Activated CD4-positive, alpha-beta T cell treated with anti-CD3 and anti-CD28 coated beads for 4 hours (primary cell): Measurements from ENCODE around the gene GBF1.

Experiments used
- DNase-seq, 2 donors: peaks; one replicate each; pipeline ENCODE4 v3.0.0-alpha.2; 2020

GBF1 gene

GRCh38 chr10:102352066-102352715, 106.9 kb downstream of the GBF1 start:
- peak; percentile 61 to 82 for DNase-seq

- DNase-seq: no peak
These were observed 109.1 kb downstream of the GBF1 start for GRCh38 chr10:102354451-102354850.

DNA sequence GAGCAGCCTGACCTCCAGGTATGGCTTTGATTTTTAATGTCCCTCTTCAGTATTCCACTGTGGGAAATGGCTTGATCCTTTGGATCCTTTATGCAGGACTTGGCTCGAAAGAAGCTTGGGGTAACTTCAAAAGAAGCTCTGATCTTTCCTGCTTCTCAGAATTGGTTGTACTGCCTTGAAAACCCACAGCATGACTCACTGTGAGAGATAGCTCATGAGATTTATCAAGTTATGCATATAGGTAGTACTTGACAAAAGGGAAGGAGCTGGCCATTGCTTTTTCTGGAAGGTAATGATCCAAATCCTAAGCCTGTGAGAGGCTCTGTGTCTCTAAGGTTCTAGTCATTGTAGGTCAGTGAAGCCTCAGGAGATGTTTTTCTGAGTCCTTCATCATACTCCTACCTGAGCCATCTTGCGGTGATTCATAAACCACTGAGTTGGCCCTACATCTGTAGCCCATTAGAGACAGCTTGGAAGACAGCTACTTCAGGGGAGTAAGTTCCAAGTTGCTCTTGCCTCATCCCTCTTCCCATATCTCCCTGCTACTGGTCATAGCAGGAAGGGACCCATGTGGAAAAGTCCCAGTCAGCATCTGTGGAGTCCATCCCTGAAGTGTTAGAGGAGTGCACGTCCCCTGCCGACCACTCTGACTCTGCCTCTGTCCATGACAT, 113.5 kb downstream of the GBF1 start:
- DNase-seq: no peak

GRCh38 chr10:102367441-102367840, 122.1 kb downstream of the GBF1 start:
- no peak for DNase-seq

DNA sequence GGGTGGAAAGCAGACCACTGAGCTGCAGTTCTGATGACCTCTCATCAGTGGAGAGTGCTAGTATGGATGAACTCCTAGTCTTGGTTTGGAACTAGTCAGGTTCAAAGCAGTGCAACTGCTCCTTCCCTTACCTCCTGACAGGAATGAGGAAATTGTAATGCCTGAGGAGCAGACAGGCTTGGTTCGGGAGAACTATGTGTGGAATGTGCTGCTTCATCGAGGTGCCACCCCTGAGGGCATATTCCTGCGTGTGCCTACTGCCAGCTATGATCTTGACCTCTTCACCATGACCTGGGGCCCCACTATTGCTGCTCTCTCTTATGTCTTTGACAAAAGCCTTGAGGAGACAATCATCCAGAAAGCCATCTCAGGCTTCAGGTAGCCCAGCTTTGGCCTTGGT, 122.7 kb downstream of the GBF1 start:
- DNase-seq: no peak

GRCh38 chr10:102371295-102371694, 126.0 kb downstream of the GBF1 start:
- no peak for DNase-seq

- DNase-seq: no peak
These were observed 129.9 kb downstream of the GBF1 start for GRCh38 chr10:102375250-102375649.

GRCh38 chr10:102375867-102376266, 130.5 kb downstream of the GBF1 start:
- DNase-seq: no peak

DNA sequence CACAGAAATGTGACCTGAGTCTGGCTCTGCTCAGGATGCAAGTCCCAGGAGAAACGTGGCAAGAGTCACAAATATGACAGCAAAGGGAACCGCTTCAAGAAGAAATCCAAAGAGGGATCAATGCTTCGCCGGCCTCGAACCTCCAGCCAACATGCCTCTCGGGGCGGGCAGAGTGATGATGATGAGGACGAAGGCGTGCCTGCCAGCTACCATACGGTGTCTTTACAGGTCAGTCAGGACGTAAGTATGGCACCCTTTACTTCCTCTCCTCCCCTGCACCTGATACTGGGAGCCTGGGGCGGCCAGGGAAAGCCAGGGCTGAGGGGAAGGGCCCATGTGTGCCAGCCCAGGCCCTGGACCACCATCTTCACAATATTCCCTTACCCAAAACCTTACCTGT, 131.6 kb downstream of the GBF1 start:
- DNase-seq: no peak

DNA sequence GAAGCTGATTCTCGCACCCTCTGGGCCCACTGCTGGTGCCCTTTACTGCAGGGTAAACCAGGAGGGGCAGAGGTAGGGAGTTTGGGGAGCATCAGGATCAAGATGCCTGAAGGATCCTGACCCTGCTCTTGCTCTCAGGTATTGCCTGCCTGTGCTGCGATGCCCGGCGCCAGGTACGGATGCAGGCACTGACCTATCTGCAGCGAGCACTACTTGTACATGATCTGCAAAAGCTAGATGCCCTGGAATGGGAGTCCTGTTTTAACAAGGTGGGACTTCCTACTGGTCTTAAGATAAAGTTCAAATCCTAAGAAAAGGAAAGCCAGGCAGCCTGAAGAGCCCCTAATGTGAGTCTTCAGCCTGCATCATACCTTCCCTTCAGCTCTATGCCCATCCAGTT, 134.1 kb downstream of the GBF1 start:
- DNase-seq: no peak

DNA sequence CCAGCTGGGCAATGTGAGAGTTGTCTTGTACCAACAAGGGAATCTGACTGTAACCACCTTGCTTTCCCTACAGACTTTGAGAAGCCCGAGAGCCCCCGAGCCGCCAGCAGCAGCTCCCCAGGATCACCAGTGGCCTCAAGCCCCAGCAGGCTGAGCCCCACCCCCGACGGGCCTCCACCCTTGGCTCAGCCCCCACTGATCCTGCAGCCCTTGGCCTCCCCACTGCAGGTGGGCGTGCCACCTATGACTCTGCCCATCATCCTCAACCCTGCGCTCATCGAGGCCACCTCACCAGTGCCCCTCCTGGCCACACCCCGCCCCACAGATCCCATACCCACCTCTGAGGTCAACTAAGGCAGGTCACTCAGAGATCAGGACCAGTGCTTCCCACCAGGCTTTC, 136.7 kb downstream of the GBF1 start:
- DNase-seq: no peak

DNA sequence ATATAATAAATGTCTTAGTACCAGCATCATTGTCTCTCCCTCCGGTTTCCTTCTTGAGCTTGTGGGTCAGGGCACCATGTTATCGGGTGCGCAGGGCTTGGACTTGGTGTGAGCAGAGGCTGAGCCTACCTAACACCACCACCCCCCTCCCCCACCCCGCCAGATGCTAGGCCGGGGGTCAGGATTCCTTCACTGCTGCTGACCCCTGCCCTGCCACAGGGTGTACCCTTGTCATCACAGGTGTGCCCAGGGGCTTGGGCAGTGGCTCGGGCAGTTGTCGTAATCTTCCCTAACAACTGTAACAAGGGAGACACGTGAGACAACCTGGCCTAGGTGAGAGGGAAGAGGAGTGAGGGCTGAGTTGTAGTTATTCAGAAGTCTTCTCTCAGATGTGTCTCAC, 137.5 kb downstream of the GBF1 start:
- no peak for DNase-seq

GRCh38 chr10:102384053-102384452, 138.7 kb downstream of the GBF1 start:
- DNase-seq: no peak

- no peak for DNase-seq
These were observed 139.5 kb downstream of the GBF1 start for GRCh38 chr10:102384606-102385429.

GRCh38 chr10:102389894-102390293, 144.6 kb downstream of the GBF1 start:
- no peak for DNase-seq

DNA sequence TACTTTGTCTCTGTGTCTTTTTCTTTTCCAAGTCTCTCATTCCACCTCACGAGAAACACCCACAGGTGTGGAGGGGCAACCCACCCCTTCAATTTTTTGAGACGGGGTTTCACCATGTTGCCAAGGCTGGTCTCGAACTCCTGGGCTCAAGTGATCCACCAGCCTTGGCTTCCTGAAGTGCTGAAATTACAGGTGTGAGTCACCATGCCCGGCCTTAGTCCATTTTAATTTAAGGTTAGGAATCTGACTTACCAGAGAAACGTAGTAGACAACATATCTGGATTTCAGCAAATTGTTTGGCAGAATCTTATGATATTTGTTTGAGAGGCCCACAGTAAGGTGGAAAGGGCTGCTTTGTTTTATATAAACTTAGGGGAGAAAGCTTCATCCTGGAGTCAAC, 147.0 kb downstream of the GBF1 start:
- DNase-seq: no peak

- no peak for DNase-seq
These were observed 148.2 kb downstream of the GBF1 start for GRCh38 chr10:102393411-102394078.

GRCh38 chr10:102394079-102394800, 148.9 kb downstream of the GBF1 start:
- DNase-seq: peak; percentile 98 to 99

- peak; percentile 59 to 67 for DNase-seq
These were observed 149.6 kb downstream of the GBF1 start for GRCh38 chr10:102394801-102395399.

- peak; percentile 92 to 94 for DNase-seq
These were observed 150.3 kb downstream of the GBF1 start, which contains the start of gene NFKB2 for GRCh38 chr10:102395400-102396316. NFKB2 (plus strand) TSS chr10:102395705; CDS start chr10:102395960, 255 bp downstream.

- DNase-seq: no peak
These were observed 151.0 kb downstream of the GBF1 start for GRCh38 chr10:102396317-102396650.
